Aortic smooth muscle cell (primary cell): ENCODE measurements around the gene SPANXN3. TPM values are rescaled to one million over a fixed set of nuclear protein-coding genes. Genes with fewer than 3 reads are reported as not detected.

ENCODE experiments used
- total RNA-seq: library from RNA; depleted of rRNA; stranded (reverse); fragments of >200 nt; gene quantifications from 2 replicates; pipeline ENCODE4 v1.2.3, GENCODE V29; 2014

SPANXN3 gene
- total RNA-seq: not detected in 2 replicates

GRCh38 chrX:143517375-143517774, at the start of gene SPANXN3:
Gene SPANXN3, minus strand, starts transcription at chrX:143517475. Its CDS starts 84 bp downstream, at chrX:143517391.

Other genes with a start within 250 kb of the SPANXN3 start
- gene SLITRK4, start 118.6 kb upstream of the SPANXN3 start, total RNA-seq: 5.0 and 7.5 TPM in 2 replicates
- not detected in 2 replicates for gene SPANXN2, start 203.3 kb upstream of the SPANXN3 start, total RNA-seq